HL-60/S4 treated with retinoic acid at 250 ng/mL for 4 days and 3 days (cell line): Measurements from ENCODE around the gene THNSL1.
"Not testable (repeated sequence)": the region's sequence is repeated elsewhere in the genome, so short reads cannot be mapped to it uniquely, and the experiment has no call there.

Experiments
- in situ Hi-C: fragments of 300-500 bp; cut with MboI; formaldehyde crosslinking; loops from 2 replicates; pipeline ENCODE4 v1.7.0; 2022; ENCODE audit warnings: low sequenced_read_pairs

THNSL1 gene

GRCh38 chr10:24993237-24993958 is 23.0 kb upstream of the THNSL1 start:
- in situ Hi-C loops = no loop called here

GRCh38 chr10:24995072-24995471 is 21.3 kb upstream of the THNSL1 start:
- in situ Hi-C loops = no loop called here

DNA sequence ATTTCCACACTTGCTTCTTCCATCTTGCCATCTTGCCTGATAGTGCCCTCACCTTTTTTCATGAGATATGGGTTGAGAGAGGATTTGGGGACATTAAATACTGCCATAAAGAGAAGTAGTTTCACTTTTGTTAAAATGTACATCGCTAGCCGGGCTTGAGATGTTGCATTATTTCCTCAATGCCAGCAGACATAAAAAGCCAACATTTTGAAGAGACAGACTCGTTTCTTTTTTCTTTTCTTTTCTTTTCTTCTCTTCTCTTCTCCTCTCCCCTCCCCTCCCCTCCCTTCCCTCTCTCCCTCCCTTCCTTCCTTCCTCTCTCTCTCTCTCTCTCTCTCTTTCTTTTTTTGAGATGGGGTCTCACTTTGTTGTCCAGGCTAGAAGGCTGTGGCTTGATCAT is 18.4 kb upstream of the THNSL1 start:
- in situ Hi-C loops = no loop called here

GRCh38 chr10:25011591-25011990 is 4.8 kb upstream of the THNSL1 start:
- in situ Hi-C loops = not testable (repeated sequence)

GRCh38 chr10:25014579-25014978 is 1.8 kb upstream of the THNSL1 start:
- in situ Hi-C loops = no loop called here

DNA sequence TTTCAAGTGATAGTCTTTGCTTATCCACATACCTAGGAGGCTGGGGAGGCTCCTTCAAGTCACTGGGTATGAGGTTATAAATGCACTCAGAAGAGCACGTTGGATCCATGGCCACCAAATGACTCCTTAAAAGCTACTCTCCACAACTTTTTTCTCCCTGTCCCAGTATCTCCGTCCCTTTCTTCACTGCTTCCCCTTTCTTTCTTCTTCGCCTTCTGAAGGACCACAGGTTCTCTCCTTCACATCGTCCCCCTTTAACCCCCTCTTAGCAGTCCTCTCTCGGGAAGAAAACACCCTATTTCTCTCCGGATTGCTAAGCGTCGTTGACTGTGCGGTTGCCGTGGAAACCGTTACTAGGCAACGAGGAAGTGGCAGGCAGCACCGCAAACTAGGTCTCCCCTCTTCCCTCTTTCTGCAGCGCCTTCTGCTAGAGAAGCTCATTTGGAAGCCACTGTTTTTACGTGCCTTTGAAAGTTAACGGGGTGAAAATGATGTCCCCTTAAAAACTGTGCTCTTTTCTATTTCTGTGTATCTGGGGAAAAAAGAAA is 510 bp upstream of the THNSL1 start, which contains the start of gene ENKUR:
Gene ENKUR, minus strand, starts transcription at position 331 of the 548 bp plus-strand sequence. Its CDS starts 222 bp downstream, at position 109.
- in situ Hi-C loops = no loop called here

DNA sequence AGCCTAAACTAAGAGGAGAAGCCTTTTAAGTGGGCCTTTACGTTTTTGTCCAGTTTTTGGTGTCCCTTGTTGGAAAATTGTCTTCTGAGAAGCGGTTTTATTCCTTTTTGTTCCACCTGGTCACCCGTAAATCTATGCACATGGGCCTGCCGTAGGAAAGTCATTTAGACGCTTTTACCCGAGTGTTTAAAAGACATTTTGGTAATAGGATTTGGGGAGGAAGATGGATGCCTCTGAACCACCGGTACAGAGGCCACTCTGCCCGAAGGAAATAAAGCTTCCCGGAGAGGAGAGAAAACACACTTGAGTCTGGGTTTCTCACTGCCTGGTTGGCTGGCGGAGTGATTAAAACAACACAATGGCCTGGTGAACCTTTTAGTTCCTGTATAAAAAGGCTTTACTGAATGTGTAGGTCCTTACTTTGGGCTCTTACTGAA is 760 bp downstream of the THNSL1 start:
- in situ Hi-C loops = no loop called here

DNA sequence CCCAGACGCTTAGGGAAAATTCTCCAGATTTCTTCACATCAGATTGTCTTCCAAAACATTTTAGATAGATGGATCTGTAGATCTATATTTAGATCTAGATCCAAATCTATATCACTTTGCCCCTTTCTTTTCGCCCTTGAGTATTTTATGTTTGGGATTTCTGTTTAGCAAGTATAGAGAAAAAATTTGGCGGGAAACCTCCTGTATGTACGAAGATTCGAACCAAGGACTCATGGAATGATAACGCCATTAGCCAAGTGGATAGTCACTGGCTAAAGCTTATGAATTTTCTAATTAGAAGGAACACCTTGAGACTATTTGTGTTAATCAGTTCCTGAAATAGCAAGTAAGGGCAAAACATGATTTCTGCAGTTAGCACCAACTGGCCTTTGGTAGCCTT is 1.2 kb downstream of the THNSL1 start:
- in situ Hi-C loops = no loop called here

DNA sequence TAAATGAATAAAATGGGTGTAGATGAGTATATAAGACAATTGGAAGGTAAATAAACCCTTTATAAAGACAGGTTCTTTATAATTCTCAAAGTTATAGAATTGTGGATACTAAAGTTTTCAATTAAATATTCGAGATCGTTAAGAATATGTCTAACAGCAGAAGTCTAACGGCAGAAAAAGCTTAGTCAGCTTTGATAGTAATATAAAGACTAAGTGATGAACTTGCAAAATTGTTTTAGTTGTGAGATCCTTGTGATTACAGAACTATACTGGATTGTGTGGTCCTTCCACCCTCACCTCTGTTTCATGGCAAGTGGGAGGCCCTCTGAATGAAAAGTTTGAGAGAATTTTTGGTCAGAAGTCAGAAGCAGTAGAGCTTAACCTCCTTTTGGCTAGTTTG is 2.3 kb downstream of the THNSL1 start:
- in situ Hi-C loops = no loop called here

GRCh38 chr10:25023278-25023677 is 6.9 kb downstream of the THNSL1 start:
- in situ Hi-C loops = no loop called here

DNA sequence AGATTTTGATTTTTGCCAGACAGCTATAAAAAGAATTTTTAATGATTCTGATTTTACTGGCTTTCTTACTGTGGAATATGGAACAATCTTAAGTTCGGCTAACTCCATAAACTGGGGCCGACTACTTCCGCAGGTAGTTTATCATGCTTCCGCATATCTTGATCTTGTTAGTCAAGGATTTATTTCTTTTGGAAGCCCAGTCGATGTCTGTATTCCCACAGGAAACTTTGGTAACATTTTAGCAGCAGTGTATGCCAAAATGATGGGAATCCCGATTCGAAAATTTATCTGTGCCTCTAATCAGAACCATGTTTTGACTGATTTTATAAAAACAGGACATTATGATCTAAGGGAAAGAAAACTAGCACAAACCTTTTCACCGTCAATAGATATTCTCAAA is 8.1 kb downstream of the THNSL1 start:
- in situ Hi-C loops = no loop called here

DNA sequence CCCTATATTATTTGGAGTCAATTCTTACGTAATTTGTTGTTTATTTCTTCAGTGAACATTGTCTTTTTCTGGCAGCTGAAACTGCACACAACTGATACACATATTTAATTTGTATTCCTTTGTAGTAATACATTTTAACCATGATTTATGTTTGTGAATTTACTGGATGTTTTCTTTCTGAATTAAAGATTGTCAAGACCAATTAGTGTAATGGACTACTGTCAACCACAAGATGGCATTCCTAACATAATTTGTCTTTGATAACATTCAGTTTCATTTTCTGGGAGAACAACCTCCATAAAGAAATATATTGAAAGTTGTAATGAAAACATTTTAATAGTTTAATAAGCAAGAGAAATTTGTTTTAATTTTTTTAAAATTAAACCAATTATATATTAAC is 10.1 kb downstream of the THNSL1 start:
- in situ Hi-C loops = no loop called here

- in situ Hi-C loops = no loop called here
Measured at GRCh38 chr10:25028711-25029110, 12.3 kb downstream of the THNSL1 start.

DNA sequence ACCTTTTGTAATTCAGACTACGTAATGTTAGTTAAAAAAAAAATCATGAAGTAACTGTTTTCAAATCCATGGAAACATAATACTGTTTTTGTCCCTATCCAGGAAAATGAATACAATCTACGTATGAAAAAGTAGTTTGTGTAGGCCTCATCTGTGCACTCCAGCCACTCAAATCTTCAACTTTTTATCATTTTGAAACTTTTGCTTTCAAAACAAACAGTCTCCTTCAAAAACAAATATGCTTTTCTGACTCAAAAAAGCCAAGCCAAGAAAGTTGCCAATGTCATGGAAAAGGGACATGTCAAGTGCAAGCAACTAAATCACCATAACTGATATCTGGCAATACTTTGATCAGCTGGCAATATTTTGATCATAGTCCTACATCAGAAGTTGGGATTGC is 13.1 kb downstream of the THNSL1 start:
- in situ Hi-C loops = no loop called here

GRCh38 chr10:25036381-25036780 is 20.0 kb downstream of the THNSL1 start:
- in situ Hi-C loops = no loop called here

GRCh38 chr10:25038325-25038724 is 21.9 kb downstream of the THNSL1 start:
- in situ Hi-C loops = no loop called here

DNA sequence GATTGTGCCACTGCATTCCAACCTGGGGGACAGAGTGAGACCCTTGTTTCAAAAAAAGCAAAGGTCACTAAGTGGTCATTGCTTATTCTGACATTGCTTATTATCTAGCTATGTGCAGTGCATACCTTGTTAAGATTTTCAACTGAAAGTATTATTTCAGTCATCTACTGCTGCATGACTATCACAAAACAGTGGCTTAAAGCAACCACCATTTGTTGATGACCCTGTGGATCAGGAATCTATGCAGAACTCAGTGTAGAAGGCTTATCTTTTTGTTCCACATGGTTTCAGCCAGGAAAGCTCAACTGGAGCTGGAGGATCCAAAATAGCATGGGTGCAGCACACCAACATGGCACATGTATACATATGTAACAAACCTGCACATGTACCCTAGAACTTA is 23.1 kb downstream of the THNSL1 start:
- in situ Hi-C loops = no loop called here

DNA sequence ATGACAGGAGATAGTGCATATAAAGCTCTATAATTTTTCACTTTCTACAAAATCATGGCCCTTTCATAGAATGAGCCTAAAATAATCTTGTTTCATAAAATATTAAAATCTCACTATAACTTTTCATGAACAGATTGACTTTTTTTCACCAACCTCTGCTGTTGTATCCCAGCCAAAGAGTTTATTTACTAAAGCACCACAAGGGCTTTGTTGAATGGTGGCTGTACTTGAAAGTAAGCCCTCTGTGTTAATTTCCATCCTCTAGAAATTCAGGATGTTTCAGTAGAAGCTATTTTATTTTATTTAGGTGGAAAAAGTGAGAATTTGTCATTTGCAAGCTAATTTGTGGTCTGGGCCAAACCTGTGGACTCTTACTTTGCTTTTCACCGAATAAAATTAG is 30.2 kb downstream of the THNSL1 start:
- in situ Hi-C loops = no loop called here

- in situ Hi-C loops = no loop called here
Measured at GRCh38 chr10:25047088-25047487, 30.7 kb downstream of the THNSL1 start.

DNA sequence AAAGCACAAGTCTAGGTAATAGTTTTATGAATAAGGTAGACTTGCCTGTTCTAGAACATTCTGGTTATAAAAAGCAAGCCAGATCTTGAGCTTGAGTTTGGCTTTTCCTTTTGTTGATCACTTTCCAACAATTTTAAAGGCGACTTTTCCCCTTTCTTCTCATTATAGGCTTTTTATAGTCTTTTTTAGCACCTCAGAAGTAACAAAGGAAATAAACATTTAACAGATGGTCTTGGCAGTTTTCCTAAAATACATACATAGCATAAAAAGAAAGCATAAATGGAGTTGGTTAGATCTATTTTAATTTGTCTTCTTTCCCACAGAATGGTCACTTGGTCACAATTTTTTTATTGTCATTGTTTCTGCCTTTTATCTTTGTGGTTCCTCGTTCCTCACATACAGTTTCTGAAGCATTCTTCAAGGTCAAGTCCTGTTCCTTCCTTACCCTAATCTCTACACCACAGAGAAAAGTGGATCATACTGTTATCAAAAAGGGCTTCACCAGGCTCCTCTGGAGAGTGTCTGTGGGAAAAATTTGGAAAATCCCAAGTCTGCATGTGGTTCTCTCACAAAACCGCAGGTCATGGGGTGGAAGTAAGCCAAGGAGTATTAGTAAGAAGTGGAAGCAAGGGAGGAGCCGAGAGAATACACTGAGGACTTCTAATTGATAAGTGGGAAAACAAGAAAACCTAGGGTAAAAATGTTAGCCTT is 31.3 kb downstream of the THNSL1 start:
- in situ Hi-C loops = no loop called here

DNA sequence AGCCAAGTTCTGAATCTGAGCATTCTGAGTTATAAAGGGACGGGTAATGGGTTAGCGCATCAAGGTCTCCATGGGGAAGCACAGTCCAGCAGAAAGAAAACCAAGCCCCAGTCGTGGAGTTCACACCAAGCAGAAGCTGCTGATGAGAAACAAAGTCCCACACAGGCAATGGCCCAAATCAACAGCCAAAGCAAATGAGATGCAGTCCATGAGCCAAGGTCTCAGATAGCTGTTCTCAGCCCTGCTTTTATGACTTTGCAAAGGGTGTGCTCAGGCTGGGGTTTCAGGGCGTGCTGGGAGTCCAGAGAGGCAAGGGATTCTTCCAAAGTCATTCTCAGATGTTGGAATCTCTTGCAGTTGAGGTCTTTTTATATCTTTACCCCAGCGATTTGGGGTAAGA is 32.0 kb downstream of the THNSL1 start:
- in situ Hi-C loops = no loop called here

- in situ Hi-C loops = no loop called here
Measured at GRCh38 chr10:25049966-25050365, 33.6 kb downstream of the THNSL1 start.
